ENCODE results near the gene TMEM250. TPM values are rescaled to one million over a fixed set of nuclear protein-coding genes. Genes with fewer than 3 reads are reported as not detected.

Gene TMEM250
- total and polyA plus RNA-seq, 8 donors = 10.7 to 42.1 (median 16.4) TPM

- Histone ChIP-seq H3K36me3 (no peaks in the 10 kb centered on the region), H3K4me3 (no peak overlapping the region), H3K27me3 (peaks cover 0 to 49% of the 10 kb centered on the region in 2 donors), H3K9me3 (no peaks in the 10 kb centered on the region), H3K4me1 (peaks cover 3 to 19% of the 10 kb centered on the region in 2 donors), H3K27ac (no peak overlapping the region)
- intact Hi-C loops (cut with DNase I) = no loop called here
- no peak for DNase-seq
- TF ChIP-seq, protein P1, sequence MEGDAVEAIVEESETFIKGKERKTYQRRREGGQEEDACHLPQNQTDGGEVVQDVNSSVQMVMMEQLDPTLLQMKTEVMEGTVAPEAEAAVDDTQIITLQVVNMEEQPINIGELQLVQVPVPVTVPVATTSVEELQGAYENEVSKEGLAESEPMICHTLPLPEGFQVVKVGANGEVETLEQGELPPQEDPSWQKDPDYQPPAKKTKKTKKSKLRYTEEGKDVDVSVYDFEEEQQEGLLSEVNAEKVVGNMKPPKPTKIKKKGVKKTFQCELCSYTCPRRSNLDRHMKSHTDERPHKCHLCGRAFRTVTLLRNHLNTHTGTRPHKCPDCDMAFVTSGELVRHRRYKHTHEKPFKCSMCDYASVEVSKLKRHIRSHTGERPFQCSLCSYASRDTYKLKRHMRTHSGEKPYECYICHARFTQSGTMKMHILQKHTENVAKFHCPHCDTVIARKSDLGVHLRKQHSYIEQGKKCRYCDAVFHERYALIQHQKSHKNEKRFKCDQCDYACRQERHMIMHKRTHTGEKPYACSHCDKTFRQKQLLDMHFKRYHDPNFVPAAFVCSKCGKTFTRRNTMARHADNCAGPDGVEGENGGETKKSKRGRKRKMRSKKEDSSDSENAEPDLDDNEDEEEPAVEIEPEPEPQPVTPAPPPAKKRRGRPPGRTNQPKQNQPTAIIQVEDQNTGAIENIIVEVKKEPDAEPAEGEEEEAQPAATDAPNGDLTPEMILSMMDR (IDR thresholded peaks at IDR 0.05) = no peak
- no peak for ATAC-seq
These were observed 17.7 kb downstream of the TMEM250 start for GRCh38 chr9:136100700-136101614.

DNA sequence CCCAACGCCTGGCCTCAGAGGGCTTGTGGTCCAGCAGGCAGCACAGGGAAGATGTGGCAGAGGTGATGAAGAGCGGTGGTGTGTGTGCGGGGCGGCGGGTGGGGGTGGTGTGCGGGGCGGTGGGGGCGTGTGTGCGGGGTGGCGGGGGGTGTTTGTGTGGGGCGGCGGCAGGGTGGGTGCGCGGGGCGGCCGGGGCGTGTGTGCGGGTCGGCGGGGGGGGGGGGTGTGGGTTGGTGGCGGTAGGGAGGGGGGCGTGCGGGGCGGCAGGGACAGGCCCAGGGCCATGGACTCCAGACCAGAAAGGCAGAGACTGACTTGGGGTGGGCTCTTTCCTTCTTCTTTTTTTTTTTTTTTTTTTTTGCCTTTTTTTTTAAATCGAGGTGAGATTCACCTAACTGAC, 19.1 kb downstream of the TMEM250 start:
- TF ChIP-seq, protein P1 (IDR thresholded peaks at IDR 0.05) = no peak
- DNase-seq = no peak
- Histone ChIP-seq H3K36me3 (no peaks in the 10 kb centered on the region), H3K4me1 (peaks cover 3 to 11% of the 10 kb centered on the region in 2 donors), H3K27me3 (peaks cover 0 to 35% of the 10 kb centered on the region in 2 donors), H3K4me3 (no peak overlapping the region), H3K27ac (no peak overlapping the region), H3K9me3 (no peaks in the 10 kb centered on the region)
- ATAC-seq = no peak
- intact Hi-C loops (cut with DNase I) = no loop called here

DNA sequence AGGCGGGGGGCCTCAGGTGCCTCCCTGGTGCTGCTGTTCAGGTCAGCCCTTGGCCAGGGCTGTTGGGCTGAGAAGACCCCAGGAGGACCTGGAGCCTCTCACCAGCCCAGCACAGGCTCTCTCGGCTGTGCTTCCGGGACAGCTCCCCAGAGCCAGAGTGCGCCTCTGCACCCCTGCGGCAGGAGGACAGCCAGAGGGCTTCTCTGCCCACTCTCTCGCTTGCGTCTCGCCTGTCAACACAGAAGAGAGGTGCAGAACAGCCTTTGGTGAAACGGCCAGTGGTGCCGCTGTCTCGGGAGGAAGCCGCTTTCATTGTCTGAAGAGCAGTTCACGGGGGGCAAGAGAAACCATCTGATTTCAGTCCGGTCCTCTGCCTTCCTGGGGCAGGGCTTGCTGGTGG, 19.8 kb downstream of the TMEM250 start:
- H3K27me3 ChIP-seq = peaks cover 0 to 32% of the 10 kb centered on the region in 2 donors
- no peaks in the 10 kb centered on the region for H3K36me3 ChIP-seq
- no peak overlapping the region for H3K4me3 ChIP-seq
- peaks cover 5 to 17% of the 10 kb centered on the region in 2 donors for H3K4me1 ChIP-seq
- H3K9me3 ChIP-seq = no peaks in the 10 kb centered on the region
- DNase-seq = no peak
- intact Hi-C loops (cut with DNase I) = no loop called here
- TF ChIP-seq, protein P1 (IDR thresholded peaks at IDR 0.05) = no peak
- ATAC-seq = no peak
- H3K27ac ChIP-seq = no peak overlapping the region

DNA sequence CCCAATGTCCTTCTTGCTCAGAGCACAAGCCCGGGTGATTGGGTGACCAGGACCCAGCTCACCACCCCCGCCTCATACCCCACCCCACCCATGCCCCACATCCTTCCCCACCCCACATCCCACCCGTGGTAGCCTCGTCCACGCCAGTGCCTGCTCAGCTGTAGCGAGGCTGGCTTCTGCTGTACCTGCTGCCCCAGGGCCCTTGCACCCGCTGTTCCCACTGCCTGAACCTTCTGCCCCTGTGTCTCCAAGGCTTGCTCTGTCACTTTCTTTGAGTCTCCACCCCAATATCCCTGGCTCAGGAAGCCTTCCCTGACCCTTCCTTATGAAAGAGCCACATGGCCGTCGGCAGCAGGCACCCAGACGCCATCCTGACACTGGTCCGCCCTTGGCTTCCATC, 20.5 kb downstream of the TMEM250 start:
- Histone ChIP-seq H3K9me3 (no peaks in the 10 kb centered on the region), H3K4me3 (no peak overlapping the region), H3K27ac (no peak overlapping the region), H3K36me3 (no peaks in the 10 kb centered on the region), H3K27me3 (peaks cover 0 to 26% of the 10 kb centered on the region in 2 donors), H3K4me1 (peaks cover 7 to 23% of the 10 kb centered on the region in 2 donors)
- intact Hi-C loops (cut with DNase I) = no loop called here
- no peak for DNase-seq
- TF ChIP-seq, protein P1 (IDR thresholded peaks at IDR 0.05) = no peak
- no peak for ATAC-seq

GRCh38 chr9:136096505-136097001, 22.1 kb downstream of the TMEM250 start:
- H3K4me1 ChIP-seq = peaks cover 7 to 40% of the 10 kb centered on the region in 2 donors
- no peak for ATAC-seq
- no peaks in the 10 kb centered on the region for H3K9me3 ChIP-seq
- no peak overlapping the region for H3K27ac ChIP-seq
- DNase-seq = no peak
- peaks cover 0 to 25% of the 10 kb centered on the region in 2 donors for H3K27me3 ChIP-seq
- no peak overlapping the region for H3K4me3 ChIP-seq
- intact Hi-C loops (cut with DNase I) = no loop called here
- H3K36me3 ChIP-seq = peaks cover 0 to 9% of the 10 kb centered on the region in 2 donors
- TF ChIP-seq, protein P1 (IDR thresholded peaks at IDR 0.05) = no peak

All from left lung (tissue), 10 donors.